Astrocyte (in vitro differentiated cells and primary cell): Measurements from ENCODE around the gene SMDT1. TPM values are rescaled to one million over a fixed set of nuclear protein-coding genes. Genes with fewer than 3 reads are reported as not detected.

Source experiments
- DNase-seq: peaks from one replicate; pipeline ENCODE4 v3.0.0-alpha.2; 2010; ENCODE audit warnings: low read depth
- FAIRE-seq: peaks from 2 replicates; lab custom pipeline; 2011; peaks lifted over from hg19 to GRCh38; lab: Jason Lieb, UNC
- H2AFZ ChIP-seq: 2 replicates; pipeline ENCODE4 v1.6.0; 2012; ENCODE audit warnings: low read depth, low read length, inconsistent platforms
- H3K27ac ChIP-seq: 2 replicates; pipeline ENCODE4 v1.5.1; 2011; ENCODE audit warnings: low read depth, low read length, inconsistent platforms
- H3K27me3 ChIP-seq: 2 replicates; pipeline ENCODE4 v1.6.0; 2011; ENCODE audit warnings: low read length, inconsistent platforms; ENCODE audit not compliant: insufficient read depth
- H3K36me3 ChIP-seq: 2 replicates; pipeline ENCODE4 v1.5.1; 2011; ENCODE audit warnings: low read length, inconsistent platforms; ENCODE audit not compliant: insufficient read depth
- H3K4me1 ChIP-seq: 2 replicates; pipeline ENCODE4 v1.5.1; 2011; ENCODE audit warnings: low read length, inconsistent platforms; ENCODE audit not compliant: insufficient read depth
- H3K4me2 ChIP-seq: 2 replicates; pipeline ENCODE4 v1.6.0; 2012; ENCODE audit warnings: low read length, inconsistent platforms
- H3K4me3 ChIP-seq: 2 replicates; pipeline ENCODE4 v1.5.1; 2011; ENCODE audit warnings: low read depth, mild to moderate bottlenecking, low read length, inconsistent platforms; ENCODE audit not compliant: insufficient read depth
- H3K79me2 ChIP-seq: 2 replicates; pipeline ENCODE4 v1.6.0; 2012; ENCODE audit warnings: mild to moderate bottlenecking, low read length, inconsistent platforms; ENCODE audit not compliant: insufficient read depth
- H3K9ac ChIP-seq: 2 replicates; pipeline ENCODE4 v1.6.0; 2012; ENCODE audit warnings: mild to moderate bottlenecking, low read length, inconsistent platforms
- H3K9me3 ChIP-seq: 2 replicates; pipeline ENCODE4 v1.5.1; 2012; ENCODE audit warnings: low read depth, mild to moderate bottlenecking, low read length, inconsistent platforms; ENCODE audit not compliant: insufficient read depth
- H4K20me1 ChIP-seq: 2 replicates; pipeline ENCODE4 v1.6.0; 2012; ENCODE audit warnings: low read length, inconsistent platforms; ENCODE audit not compliant: insufficient read depth
- H3K27ac Mint-ChIP-seq: one replicate; pipeline ENCODE4 v1.8.0; 2021; ENCODE audit warnings: mild to moderate bottlenecking, mixed read lengths; ENCODE audit not compliant: unreplicated experiment
- H3K27me3 Mint-ChIP-seq: one replicate; pipeline ENCODE4 v1.8.0; 2021; ENCODE audit warnings: low read depth, mixed read lengths; ENCODE audit not compliant: unreplicated experiment
- H3K36me3 Mint-ChIP-seq: one replicate; pipeline ENCODE4 v1.8.0; 2021; ENCODE audit warnings: low read depth, mixed read lengths; ENCODE audit not compliant: unreplicated experiment
- H3K4me1 Mint-ChIP-seq: one replicate; pipeline ENCODE4 v1.8.0; 2021; ENCODE audit warnings: low read depth, mixed read lengths; ENCODE audit not compliant: unreplicated experiment
- H3K4me3 Mint-ChIP-seq: one replicate; pipeline ENCODE4 v1.8.0; 2021; ENCODE audit warnings: mild to moderate bottlenecking, moderate library complexity, mixed read lengths; ENCODE audit not compliant: unreplicated experiment
- H3K9me3 Mint-ChIP-seq: one replicate; pipeline ENCODE4 v1.8.0; 2021; ENCODE audit warnings: mild to moderate bottlenecking, mixed read lengths; ENCODE audit not compliant: unreplicated experiment
- EZH2 ChIP-seq: IDR thresholded peaks from 2 replicates; pipeline ENCODE4 v1.6.1; 2012; ENCODE audit warnings: mild to moderate bottlenecking, low read length, inconsistent platforms; ENCODE audit not compliant: insufficient read depth
- total RNA-seq: library from RNA; stranded (reverse); gene quantifications from 2 replicates; pipeline ENCODE4 v1.2.1, GENCODE V29; 2021
- TF ChIP-seq, protein P1 (sequence below): IDR thresholded peaks from 2 replicates; pipeline ENCODE4 v1.5.1; 2011; ENCODE audit warnings: low read depth, mild to moderate bottlenecking, inconsistent platforms, low read length, moderate library complexity; ENCODE audit not compliant: insufficient read depth

Gene SMDT1
- total RNA-seq, 1 donor from 2014 or later = 31.1 TPM

DNA sequence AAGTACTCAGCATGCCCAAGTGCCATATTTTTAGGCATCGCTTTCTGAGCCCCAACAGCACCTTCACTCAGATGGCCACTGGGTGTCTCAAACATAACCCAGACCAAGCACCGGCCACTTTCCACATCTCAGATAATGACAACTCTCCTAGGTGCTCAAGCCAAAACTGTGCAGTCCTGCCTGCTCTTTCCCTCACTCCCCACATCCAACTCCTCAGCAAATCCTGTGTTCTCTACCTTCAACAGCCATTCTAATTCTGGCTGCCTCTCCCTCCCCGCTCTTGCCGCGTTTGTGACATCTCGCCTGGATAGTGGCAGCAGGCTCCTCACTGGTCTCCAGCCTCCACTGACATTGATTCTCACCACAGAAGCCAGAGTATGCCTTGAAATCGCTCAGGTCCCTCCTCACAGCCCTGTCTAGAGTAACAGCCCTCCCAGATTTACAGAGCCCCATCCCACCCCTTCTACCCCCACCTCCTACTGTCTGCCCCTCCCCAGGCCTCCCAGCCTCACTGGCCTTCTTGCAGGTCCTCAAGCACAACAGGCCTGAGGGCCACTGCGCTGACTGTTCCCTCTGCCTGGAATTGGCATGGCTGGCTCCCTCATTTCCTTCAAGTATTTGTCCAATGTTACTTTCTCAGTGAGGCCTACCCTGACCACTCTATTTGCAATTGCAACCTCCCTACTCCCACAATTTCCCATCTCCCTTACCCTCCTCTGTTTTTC lies 6.7 kb upstream of the SMDT1 start:
- peaks cover 14% of the 10 kb centered on the region for H3K79me2 ChIP-seq
- no peak overlapping the region for H3K4me3 ChIP-seq
- FAIRE-seq (no peak), DNase-seq (no peak)
- no peaks in the 10 kb centered on the region for H3K36me3 ChIP-seq
- H3K9me3 ChIP-seq = no peaks in the 10 kb centered on the region
- no peaks in the 10 kb centered on the region for H3K27me3 Mint-ChIP-seq
- H3K27me3 ChIP-seq = no peaks in the 10 kb centered on the region
- no peak overlapping the region for H3K27ac Mint-ChIP-seq
- H3K4me1 ChIP-seq = peaks cover 20% of the 10 kb centered on the region
- no peak overlapping the region for H3K4me2 ChIP-seq
- H3K9me3 Mint-ChIP-seq = peaks cover 13% of the 10 kb centered on the region
- no peak overlapping the region for H3K9ac ChIP-seq
- TF ChIP-seq, protein P1, sequence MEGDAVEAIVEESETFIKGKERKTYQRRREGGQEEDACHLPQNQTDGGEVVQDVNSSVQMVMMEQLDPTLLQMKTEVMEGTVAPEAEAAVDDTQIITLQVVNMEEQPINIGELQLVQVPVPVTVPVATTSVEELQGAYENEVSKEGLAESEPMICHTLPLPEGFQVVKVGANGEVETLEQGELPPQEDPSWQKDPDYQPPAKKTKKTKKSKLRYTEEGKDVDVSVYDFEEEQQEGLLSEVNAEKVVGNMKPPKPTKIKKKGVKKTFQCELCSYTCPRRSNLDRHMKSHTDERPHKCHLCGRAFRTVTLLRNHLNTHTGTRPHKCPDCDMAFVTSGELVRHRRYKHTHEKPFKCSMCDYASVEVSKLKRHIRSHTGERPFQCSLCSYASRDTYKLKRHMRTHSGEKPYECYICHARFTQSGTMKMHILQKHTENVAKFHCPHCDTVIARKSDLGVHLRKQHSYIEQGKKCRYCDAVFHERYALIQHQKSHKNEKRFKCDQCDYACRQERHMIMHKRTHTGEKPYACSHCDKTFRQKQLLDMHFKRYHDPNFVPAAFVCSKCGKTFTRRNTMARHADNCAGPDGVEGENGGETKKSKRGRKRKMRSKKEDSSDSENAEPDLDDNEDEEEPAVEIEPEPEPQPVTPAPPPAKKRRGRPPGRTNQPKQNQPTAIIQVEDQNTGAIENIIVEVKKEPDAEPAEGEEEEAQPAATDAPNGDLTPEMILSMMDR = no peak
- TF ChIP-seq EZH2 = no peak
- no peaks in the 10 kb centered on the region for H3K4me1 Mint-ChIP-seq
- H2AFZ ChIP-seq = no peak overlapping the region
- H3K4me3 Mint-ChIP-seq = peak overlapping the region; percentile 45
- H4K20me1 ChIP-seq = no peaks in the 10 kb centered on the region
- peaks cover 4% of the 10 kb centered on the region for H3K36me3 Mint-ChIP-seq
- H3K27ac ChIP-seq = no peak overlapping the region

DNA sequence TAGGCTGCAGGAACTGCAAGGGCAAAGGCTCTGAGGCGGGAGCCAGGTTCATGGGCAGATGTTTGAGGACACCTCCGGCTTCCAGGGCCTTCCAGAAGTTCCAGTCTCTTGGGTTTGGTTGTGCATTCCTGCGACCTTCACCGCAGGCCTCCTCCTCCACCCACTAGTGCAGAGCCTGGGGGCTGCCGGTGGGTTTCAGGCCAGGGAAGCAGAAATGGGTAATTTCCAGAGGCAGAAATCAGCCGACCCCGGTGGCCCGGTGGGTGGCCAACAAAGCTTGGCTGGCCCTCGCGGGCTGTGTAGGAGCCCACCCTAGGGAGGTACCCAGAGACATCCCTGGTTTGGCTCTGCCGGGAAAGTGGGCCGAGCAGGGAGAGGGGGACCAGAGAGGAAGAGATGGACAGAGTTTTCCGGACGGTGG lies 5.9 kb upstream of the SMDT1 start:
- peak overlapping the region; percentile 86 for H2AFZ ChIP-seq
- H3K36me3 ChIP-seq = no peaks in the 10 kb centered on the region
- Mint-ChIP-seq H3K4me3 (no peak overlapping the region), H3K27ac (no peak overlapping the region), H3K9me3 (peaks cover 13% of the 10 kb centered on the region), H3K36me3 (peaks cover 2% of the 10 kb centered on the region), H3K27me3 (no peaks in the 10 kb centered on the region), H3K4me1 (no peaks in the 10 kb centered on the region)
- H3K27me3 ChIP-seq = no peaks in the 10 kb centered on the region
- H3K9ac ChIP-seq = peak overlapping the region; percentile 90
- DNase-seq (no peak), FAIRE-seq (no peak)
- H3K4me1 ChIP-seq = peaks cover 22% of the 10 kb centered on the region
- TF ChIP-seq, protein P1 = no peak
- TF ChIP-seq EZH2 = no peak
- H3K27ac ChIP-seq = peak overlapping the region; percentile 64
- peaks cover 14% of the 10 kb centered on the region for H3K79me2 ChIP-seq
- H3K9me3 ChIP-seq = no peaks in the 10 kb centered on the region
- peak overlapping the region; percentile 85 for H3K4me2 ChIP-seq
- H3K4me3 ChIP-seq = no peak overlapping the region
- no peaks in the 10 kb centered on the region for H4K20me1 ChIP-seq

DNA sequence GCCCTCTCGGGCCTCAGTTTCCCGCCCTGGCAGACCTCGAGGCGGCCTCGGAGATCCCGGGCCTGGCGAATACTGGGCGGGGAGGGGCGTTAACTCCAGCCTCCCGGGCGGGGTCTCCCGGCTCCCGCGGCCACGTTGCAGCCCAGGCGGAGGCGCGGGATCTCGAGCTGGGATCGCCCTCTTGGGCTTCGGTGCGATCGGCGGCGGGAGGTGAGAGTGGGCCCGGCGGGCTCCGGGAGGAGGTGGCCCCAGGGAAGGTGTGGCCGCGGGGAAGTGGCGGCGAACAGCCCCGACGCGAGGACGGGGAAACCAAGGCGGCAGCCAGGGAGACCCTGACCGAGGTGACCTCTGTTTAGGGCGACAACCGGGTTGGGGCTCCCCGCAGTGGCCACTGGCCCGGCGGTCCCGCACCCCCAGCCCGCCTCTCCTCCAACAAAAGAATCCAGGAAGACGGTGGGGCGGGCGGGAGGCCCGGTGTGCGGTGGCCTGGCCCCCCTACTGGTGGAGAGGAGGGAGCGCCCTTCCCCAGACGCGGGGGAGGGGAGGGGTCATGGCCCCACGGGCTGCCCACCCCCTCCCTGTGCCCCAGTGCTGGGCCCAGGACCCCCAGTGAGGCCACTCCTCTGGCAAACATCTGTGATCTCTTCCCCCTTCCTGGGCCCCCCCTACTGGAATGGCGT lies 5.2 kb upstream of the SMDT1 start, which contains the start of gene PHETA2:
TSS of gene PHETA2 (plus strand) at position 117 of the 680 bp plus-strand sequence. CDS start 3,046 bp downstream, outside the sequence.
- DNase-seq = no peak
- no peaks in the 10 kb centered on the region for H3K36me3 ChIP-seq
- H3K27me3 ChIP-seq = no peaks in the 10 kb centered on the region
- no peaks in the 10 kb centered on the region for H3K4me1 Mint-ChIP-seq
- H3K9ac ChIP-seq = peak within 1 kb of the TSS; percentile 90
- no peak for FAIRE-seq
- H3K9me3 ChIP-seq = no peaks in the 10 kb centered on the region
- H3K79me2 ChIP-seq = peaks cover 14% of the 10 kb centered on the region
- TF ChIP-seq, protein P1 = no peak
- TF ChIP-seq EZH2 = no peak
- peak within 1 kb of the TSS; percentile 64 for H3K27ac ChIP-seq
- no peak within 1 kb of the TSS for H3K27ac Mint-ChIP-seq
- H3K4me3 ChIP-seq = peak within 1 kb of the TSS; percentile 51
- no peak within 1 kb of the TSS for H3K4me3 Mint-ChIP-seq
- H4K20me1 ChIP-seq = no peaks in the 10 kb centered on the region
- no peaks in the 10 kb centered on the region for H3K27me3 Mint-ChIP-seq
- peak within 1 kb of the TSS; percentile 86 for H2AFZ ChIP-seq
- H3K36me3 Mint-ChIP-seq = peaks cover 2% of the 10 kb centered on the region
- peaks cover 29% of the 10 kb centered on the region for H3K4me1 ChIP-seq
- peak within 1 kb of the TSS; percentile 85 for H3K4me2 ChIP-seq
- peaks cover 13% of the 10 kb centered on the region for H3K9me3 Mint-ChIP-seq
